Gastrocnemius medialis (tissue), 4 donors: Measurements from ENCODE around the gene GTPBP2. TPM values are rescaled to one million over a fixed set of nuclear protein-coding genes. Genes with fewer than 3 reads are reported as not detected.

Experiments
- ATAC-seq, 2 donors: fragments of 150-250 bp; one replicate each; pipeline ENCODE4 v1.9.1; 2016
- DNase-seq, 2 donors: peaks; one replicate each; pipeline ENCODE4 v3.0.0-alpha.2; 2019
- H3K27ac ChIP-seq, 4 donors: fragments of 200-600 bp; sonication (generic); 1 replicate in 1 of 4; 2 replicates in 3 of 4; pipeline ENCODE4 v1.5.1; 2016 to 2018; ENCODE audit warnings: mild to moderate bottlenecking in 2 of 4, moderate library complexity in 1 of 4
- H3K27me3 ChIP-seq, 3 donors: fragments of 200-600 bp; sonication (generic) in 2 of 3; 1 replicate in 1 of 3; 2 replicates in 2 of 3; pipeline versions ENCODE4 v1.5.1 to v1.6.0; 2016 to 2019; ENCODE audit warnings: mild to moderate bottlenecking in 1 of 3, moderate library complexity in 1 of 3
- H3K36me3 ChIP-seq, 2 donors: fragments of 200-600 bp; sonication (generic) in 1 of 2; one replicate each; pipeline ENCODE4 v1.5.1; 2017 to 2018
- H3K4me1 ChIP-seq, 2 donors: fragments of 200-600 bp; sonication (generic) in 1 of 2; one replicate each; pipeline ENCODE4 v1.5.1; 2016 to 2017; ENCODE audit warnings: mild to moderate bottlenecking in 2 of 2
- H3K4me3 ChIP-seq, 4 donors: fragments of 200-600 bp; sonication (generic) in 3 of 4; 1 replicate in 1 of 4; 2 replicates in 3 of 4; pipeline ENCODE4 v1.5.1; 2016 to 2019; ENCODE audit warnings: mild to moderate bottlenecking in 2 of 4
- H3K9me3 ChIP-seq, 3 donors: fragments of 200-600 bp; sonication (generic) in 2 of 3; 1 replicate in 1 of 3; 2 replicates in 2 of 3; pipeline ENCODE4 v1.5.1; 2016 to 2019
- POLR2A ChIP-seq, 2 donors: fragments of 450-650 bp; IDR thresholded peaks; one replicate each; pipeline ENCODE4 v1.6.1; 2017; ENCODE audit warnings: antibody characterized with exemption in 2 of 2, mild to moderate bottlenecking in 2 of 2, moderate library complexity in 2 of 2
- in situ Hi-C, 4 donors: fragments of 200-750 bp; cut with MboI; loops; one replicate each; pipeline versions ENCODE4 v1.15.0 to v1.8.0; 2017; ENCODE audit warnings: low sequenced_read_pairs in 4 of 4
- intact Hi-C: fragments of 100-400 bp; cut with DNase I; formaldehyde crosslinking; loops from one replicate; pipeline ENCODE4 v1.15.1; 2023; ENCODE audit warnings: low total_unique reads
- total RNA-seq, 4 donors: library from RNA; depleted of rRNA; stranded (reverse); fragments of >200 nt; gene quantifications; one replicate each; pipeline versions ENCODE4 v1.1.0 to v1.2.3, GENCODE V29; 2016
- TF ChIP-seq, protein P1 (sequence below), 5 experiments: fragments of 450-650 bp in 3 of 5; fragments of 200-600 bp in 2 of 5; sonication (generic) in 2 of 5; IDR thresholded peaks in 4 of 5; conservative IDR thresholded peaks in 1 of 5; 1 replicate in 4 of 5; 2 replicates in 1 of 5; pipeline ENCODE4 v1.5.1; 2016 to 2019; ENCODE audit warnings: antibody characterized with exemption in 5 of 5, mild to moderate bottlenecking in 3 of 5, moderate library complexity in 3 of 5

Gene GTPBP2
- total RNA-seq, 4 donors from 2014 or later, result 25.0 to 39.4 (median 27.1) TPM

DNA sequence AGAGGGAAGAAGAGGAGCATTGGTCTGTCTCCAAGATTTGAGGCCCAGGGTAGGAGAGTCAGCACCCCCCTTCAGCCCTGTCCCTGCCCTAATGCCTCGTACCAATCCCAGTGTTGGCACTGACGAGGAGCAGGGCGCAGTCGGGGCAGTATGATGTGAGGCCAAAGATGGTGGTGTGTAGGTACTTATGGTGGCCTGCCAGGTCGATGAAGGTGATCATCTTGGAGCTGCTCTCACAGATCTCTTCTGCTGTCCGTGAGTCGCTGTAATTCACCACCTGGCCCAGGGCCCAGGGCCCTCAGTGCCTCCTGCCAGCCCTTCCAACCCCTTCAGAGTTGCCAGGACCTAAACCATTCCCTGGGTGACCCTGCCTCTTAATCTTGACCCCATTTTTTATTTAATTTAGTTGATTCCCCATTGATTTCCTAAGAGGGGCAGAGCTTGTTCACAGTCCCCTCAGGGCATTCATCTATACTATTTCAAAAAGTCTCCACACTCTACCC is 4.2 kb downstream of the GTPBP2 start:
- Histone ChIP-seq H3K4me3 (no peak overlapping the region), H3K27ac (no peak overlapping the region), H3K36me3 (peaks cover 0 to 62% of the 10 kb centered on the region in 2 donors), H3K27me3 (no peaks in the 10 kb centered on the region), H3K9me3 (no peaks in the 10 kb centered on the region), H3K4me1 (peaks cover 15 to 17% of the 10 kb centered on the region in 2 donors)
- DNase-seq (no peak), ATAC-seq (no peak)
- in situ Hi-C loops, result no loop called here
- no peak for TF ChIP-seq POLR2A (IDR thresholded peaks at IDR 0.05)
- TF ChIP-seq, protein P1, sequence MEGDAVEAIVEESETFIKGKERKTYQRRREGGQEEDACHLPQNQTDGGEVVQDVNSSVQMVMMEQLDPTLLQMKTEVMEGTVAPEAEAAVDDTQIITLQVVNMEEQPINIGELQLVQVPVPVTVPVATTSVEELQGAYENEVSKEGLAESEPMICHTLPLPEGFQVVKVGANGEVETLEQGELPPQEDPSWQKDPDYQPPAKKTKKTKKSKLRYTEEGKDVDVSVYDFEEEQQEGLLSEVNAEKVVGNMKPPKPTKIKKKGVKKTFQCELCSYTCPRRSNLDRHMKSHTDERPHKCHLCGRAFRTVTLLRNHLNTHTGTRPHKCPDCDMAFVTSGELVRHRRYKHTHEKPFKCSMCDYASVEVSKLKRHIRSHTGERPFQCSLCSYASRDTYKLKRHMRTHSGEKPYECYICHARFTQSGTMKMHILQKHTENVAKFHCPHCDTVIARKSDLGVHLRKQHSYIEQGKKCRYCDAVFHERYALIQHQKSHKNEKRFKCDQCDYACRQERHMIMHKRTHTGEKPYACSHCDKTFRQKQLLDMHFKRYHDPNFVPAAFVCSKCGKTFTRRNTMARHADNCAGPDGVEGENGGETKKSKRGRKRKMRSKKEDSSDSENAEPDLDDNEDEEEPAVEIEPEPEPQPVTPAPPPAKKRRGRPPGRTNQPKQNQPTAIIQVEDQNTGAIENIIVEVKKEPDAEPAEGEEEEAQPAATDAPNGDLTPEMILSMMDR (IDR thresholded peaks at IDR 0.05 in 4 of 5, conservative IDR thresholded peaks at IDR 0.05 in 1 of 5), result no peak
- intact Hi-C loops, result loop anchor here (5.0 kb wide), 1 partner anchor 622 kb away; the partner anchor contains the start of gene HSP90AB1

DNA sequence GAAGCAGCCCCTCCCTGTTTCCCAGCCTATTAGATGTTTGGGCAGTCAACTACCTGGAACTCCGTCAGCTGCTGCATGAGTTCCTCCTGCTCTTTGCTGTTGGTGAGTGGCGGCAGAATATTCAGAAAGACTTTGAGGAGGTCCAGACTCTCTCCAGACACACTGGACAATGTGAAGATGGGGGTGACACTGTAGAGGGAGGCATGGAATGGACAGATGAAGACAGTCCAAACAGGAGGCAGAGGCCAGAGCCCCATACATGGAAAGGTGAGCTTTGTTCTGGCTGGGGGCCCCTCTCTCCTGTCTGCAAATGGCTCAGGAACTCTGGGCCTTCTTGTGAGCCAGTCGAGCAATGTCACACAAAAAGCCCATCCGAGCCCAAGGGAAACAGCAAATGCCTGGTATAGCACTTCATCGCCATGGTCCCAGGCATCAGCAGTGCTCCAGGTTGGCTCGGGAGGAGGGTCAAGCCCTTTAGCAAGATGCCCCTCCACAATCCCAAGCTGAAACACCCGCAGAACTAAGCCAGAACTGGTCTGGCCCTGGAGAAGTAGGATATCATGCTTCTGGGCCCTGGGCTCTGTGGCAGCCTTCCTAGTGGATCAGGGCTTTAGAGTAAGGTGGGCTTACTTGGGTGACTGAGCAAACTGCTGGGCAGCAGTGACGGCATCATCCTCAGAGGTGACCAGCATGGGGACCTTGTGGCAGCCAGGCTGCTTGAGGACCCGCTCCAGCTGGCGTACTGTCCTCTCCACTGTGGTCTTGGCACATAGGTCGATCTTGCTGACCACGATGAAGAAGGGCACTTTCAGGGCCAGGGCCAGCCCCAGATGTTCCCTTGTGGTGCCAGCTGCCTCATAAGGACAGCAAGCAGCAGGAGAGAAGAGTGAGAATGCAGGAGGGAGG is 4.9 kb downstream of the GTPBP2 start:
- H3K27ac ChIP-seq, result no peak overlapping the region
- no peak overlapping the region for H3K4me3 ChIP-seq
- in situ Hi-C loops (no loop called here), intact Hi-C loops (no loop called here)
- H3K27me3 ChIP-seq, result no peaks in the 10 kb centered on the region
- peaks cover 15 to 17% of the 10 kb centered on the region in 2 donors for H3K4me1 ChIP-seq
- H3K36me3 ChIP-seq, result peaks cover 0 to 67% of the 10 kb centered on the region in 2 donors
- no peak for DNase-seq
- H3K9me3 ChIP-seq, result no peaks in the 10 kb centered on the region
- TF ChIP-seq POLR2A (IDR thresholded peaks at IDR 0.05), result no peak
- TF ChIP-seq, protein P1 (IDR thresholded peaks at IDR 0.05 in 4 of 5, conservative IDR thresholded peaks at IDR 0.05 in 1 of 5), result no peak
- no peak for ATAC-seq

DNA sequence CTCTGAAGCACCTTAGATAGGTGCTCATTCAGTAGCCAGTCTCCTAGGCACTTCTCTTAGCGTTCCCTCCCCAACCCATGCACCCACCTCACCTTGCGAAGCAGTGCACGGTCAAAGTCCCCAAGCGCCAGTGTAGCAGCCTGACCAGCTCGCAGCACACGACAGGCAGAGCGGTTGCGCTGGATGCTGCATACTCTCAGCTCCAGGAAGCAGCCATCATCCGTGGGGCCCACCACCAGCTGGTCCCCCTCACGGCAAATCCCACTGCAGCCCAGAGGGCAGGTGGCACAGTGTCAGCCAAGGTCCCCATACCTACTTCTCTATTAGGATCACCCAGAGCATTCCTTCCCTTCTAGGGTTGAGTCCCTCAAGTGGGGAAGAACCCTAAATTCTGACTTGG is 6.5 kb downstream of the GTPBP2 start:
- H3K36me3 ChIP-seq, result peaks cover 0 to 67% of the 10 kb centered on the region in 2 donors
- in situ Hi-C loops (no loop called here), intact Hi-C loops (no loop called here)
- H3K27ac ChIP-seq, result no peak overlapping the region
- ATAC-seq, result no peak
- H3K4me3 ChIP-seq, result no peak overlapping the region
- H3K4me1 ChIP-seq, result peaks cover 9% of the 10 kb centered on the region in 2 donors
- DNase-seq, result no peak
- no peaks in the 10 kb centered on the region for H3K9me3 ChIP-seq
- no peak for TF ChIP-seq POLR2A (IDR thresholded peaks at IDR 0.05)
- TF ChIP-seq, protein P1 (IDR thresholded peaks at IDR 0.05 in 4 of 5, conservative IDR thresholded peaks at IDR 0.05 in 1 of 5), result no peak
- no peaks in the 10 kb centered on the region for H3K27me3 ChIP-seq

DNA sequence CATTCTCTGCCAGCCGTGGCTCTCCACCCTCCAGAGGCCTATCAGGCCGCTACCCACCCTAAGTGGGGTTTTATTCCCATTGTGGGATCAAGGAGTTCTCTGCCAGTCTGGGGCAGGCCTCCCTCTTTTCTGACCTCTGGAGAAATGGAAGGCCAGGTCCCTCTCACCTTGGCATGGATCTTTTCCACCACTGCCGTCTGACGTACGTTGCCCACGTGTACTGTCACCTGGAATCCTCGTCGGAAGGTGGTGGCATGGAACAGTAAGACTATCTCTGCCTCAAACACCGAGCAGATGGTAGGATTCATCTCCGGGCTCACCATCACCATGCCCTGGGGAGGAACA is 7.3 kb downstream of the GTPBP2 start:
- H3K27me3 ChIP-seq, result no peaks in the 10 kb centered on the region
- H3K36me3 ChIP-seq, result peaks cover 0 to 67% of the 10 kb centered on the region in 2 donors
- DNase-seq, result no peak
- H3K4me1 ChIP-seq, result peaks cover 1 to 3% of the 10 kb centered on the region in 2 donors
- no peak overlapping the region for H3K27ac ChIP-seq
- intact Hi-C loops (no loop called here), in situ Hi-C loops (no loop called here)
- no peaks in the 10 kb centered on the region for H3K9me3 ChIP-seq
- H3K4me3 ChIP-seq, result no peak overlapping the region
- no peak for ATAC-seq
- TF ChIP-seq POLR2A (IDR thresholded peaks at IDR 0.05), result no peak
- TF ChIP-seq, protein P1 (IDR thresholded peaks at IDR 0.05 in 4 of 5, conservative IDR thresholded peaks at IDR 0.05 in 1 of 5), result no peak
